CD4-positive, alpha-beta T cell treated with Interleukin-21 for 1 hour (primary cell): ENCODE measurements around the gene IFT122.

Experiments used
- DNase-seq: peaks from one replicate; pipeline ENCODE4 v3.0.0-alpha.2; 2020

The IFT122 gene

GRCh38 chr3:129560269-129560787, 120.3 kb downstream of the IFT122 start:
- DNase-seq, result no peak

- no peak for DNase-seq
Measured at GRCh38 chr3:129560911-129561594, 121.0 kb downstream of the IFT122 start.

- DNase-seq, result no peak
Measured at GRCh38 chr3:129561619-129562248, 121.7 kb downstream of the IFT122 start.

- no peak for DNase-seq
Measured at GRCh38 chr3:129562803-129563202, 122.8 kb downstream of the IFT122 start.

GRCh38 chr3:129563332-129563731, 123.3 kb downstream of the IFT122 start:
- no peak for DNase-seq

GRCh38 chr3:129563850-129564535, 124.0 kb downstream of the IFT122 start:
- no peak for DNase-seq

GRCh38 chr3:129564981-129565644, 125.1 kb downstream of the IFT122 start:
- DNase-seq, result no peak

GRCh38 chr3:129565902-129566301, 125.9 kb downstream of the IFT122 start:
- DNase-seq, result no peak

- no peak for DNase-seq
Measured at GRCh38 chr3:129567176-129567705, 127.2 kb downstream of the IFT122 start.

GRCh38 chr3:129567939-129568338, 127.9 kb downstream of the IFT122 start:
- no peak for DNase-seq

GRCh38 chr3:129569856-129570255, 129.8 kb downstream of the IFT122 start:
- DNase-seq, result no peak
